HL-60 (cell line): ENCODE measurements around the gene DENND4C.

Experiments used
- REST ChIP-seq: IDR thresholded peaks from 2 replicates; pipeline ENCODE4 v1.6.1; 2012; ENCODE audit warnings: low read depth; ENCODE audit not compliant: insufficient replicate concordance
- SPI1 ChIP-seq: IDR thresholded peaks from 2 replicates; pipeline ENCODE4 v1.6.1; 2012; ENCODE audit warnings: low read depth, mild to moderate bottlenecking, borderline replicate concordance
- TF ChIP-seq, protein P1 (sequence below): IDR thresholded peaks from one replicate; pipeline ENCODE4 v1.5.1; 2011; ENCODE audit warnings: low read length, control low read depth, inconsistent platforms; ENCODE audit not compliant: insufficient read depth

DNA sequence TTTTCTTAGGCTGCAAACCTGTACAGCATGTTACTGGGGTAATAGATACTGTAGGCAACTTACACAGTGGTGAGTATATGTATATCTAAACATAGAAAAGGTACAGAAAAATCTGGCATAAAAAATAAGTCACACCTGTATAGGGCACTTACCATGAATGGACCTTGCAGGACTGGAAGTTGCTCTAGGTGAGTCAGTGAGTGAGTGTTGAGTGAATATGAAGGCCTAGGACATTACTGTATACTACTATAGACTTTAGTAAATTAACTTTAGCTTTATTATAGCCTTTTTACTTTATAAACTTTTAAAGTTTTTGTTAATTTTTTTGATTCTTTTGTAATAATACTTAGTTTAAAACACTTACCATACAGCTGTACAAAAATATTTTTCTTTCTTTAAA, 51.3 kb downstream of the DENND4C start:
- TF ChIP-seq, protein P1, sequence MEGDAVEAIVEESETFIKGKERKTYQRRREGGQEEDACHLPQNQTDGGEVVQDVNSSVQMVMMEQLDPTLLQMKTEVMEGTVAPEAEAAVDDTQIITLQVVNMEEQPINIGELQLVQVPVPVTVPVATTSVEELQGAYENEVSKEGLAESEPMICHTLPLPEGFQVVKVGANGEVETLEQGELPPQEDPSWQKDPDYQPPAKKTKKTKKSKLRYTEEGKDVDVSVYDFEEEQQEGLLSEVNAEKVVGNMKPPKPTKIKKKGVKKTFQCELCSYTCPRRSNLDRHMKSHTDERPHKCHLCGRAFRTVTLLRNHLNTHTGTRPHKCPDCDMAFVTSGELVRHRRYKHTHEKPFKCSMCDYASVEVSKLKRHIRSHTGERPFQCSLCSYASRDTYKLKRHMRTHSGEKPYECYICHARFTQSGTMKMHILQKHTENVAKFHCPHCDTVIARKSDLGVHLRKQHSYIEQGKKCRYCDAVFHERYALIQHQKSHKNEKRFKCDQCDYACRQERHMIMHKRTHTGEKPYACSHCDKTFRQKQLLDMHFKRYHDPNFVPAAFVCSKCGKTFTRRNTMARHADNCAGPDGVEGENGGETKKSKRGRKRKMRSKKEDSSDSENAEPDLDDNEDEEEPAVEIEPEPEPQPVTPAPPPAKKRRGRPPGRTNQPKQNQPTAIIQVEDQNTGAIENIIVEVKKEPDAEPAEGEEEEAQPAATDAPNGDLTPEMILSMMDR, result no peak
- no peak for TF ChIP-seq SPI1
- TF ChIP-seq REST, result no peak
